GOT3 (cell line): ENCODE results near the gene CELSR1.

Experiments
- DNase-seq: peaks from one replicate; lab custom pipeline; 2025; ENCODE audit warnings: mixed read lengths; lab: John Stamatoyannopoulos, UW

The CELSR1 gene

GRCh38 chr22:46537225-46537945, at the start of gene CELSR1:
TSS of gene CELSR1 (minus strand) at chr22:46537620. CDS start at chr22:46537170, 450 bp downstream.
- DNase-seq = no peak

- DNase-seq = no peak
These were observed 49.6 kb upstream of the CELSR1 start for GRCh38 chr22:46587061-46587460.

GRCh38 chr22:46586531-46587011, 49.2 kb upstream of the CELSR1 start:
- DNase-seq = no peak

- DNase-seq = no peak
These were observed 48.7 kb upstream of the CELSR1 start for GRCh38 chr22:46586123-46586519.

GRCh38 chr22:46585340-46586122, 48.1 kb upstream of the CELSR1 start:
- DNase-seq = no peak

GRCh38 chr22:46584081-46584921, 46.9 kb upstream of the CELSR1 start:
- no peak for DNase-seq

GRCh38 chr22:46583571-46583970, 46.2 kb upstream of the CELSR1 start:
- no peak for DNase-seq

- no peak for DNase-seq
These were observed 45.0 kb upstream of the CELSR1 start for GRCh38 chr22:46582281-46582933.

- no peak for DNase-seq
These were observed 44.3 kb upstream of the CELSR1 start for GRCh38 chr22:46581538-46582244.

GRCh38 chr22:46580940-46581537, 43.6 kb upstream of the CELSR1 start:
- DNase-seq = no peak

GRCh38 chr22:46579751-46580449, 42.5 kb upstream of the CELSR1 start:
- no peak for DNase-seq

- no peak for DNase-seq
These were observed 41.6 kb upstream of the CELSR1 start for GRCh38 chr22:46578824-46579561.

GRCh38 chr22:46578251-46578823, 40.9 kb upstream of the CELSR1 start:
- no peak for DNase-seq

GRCh38 chr22:46577368-46578249, 40.2 kb upstream of the CELSR1 start:
- no peak for DNase-seq

GRCh38 chr22:46576556-46577367, 39.3 kb upstream of the CELSR1 start:
- DNase-seq = no peak

GRCh38 chr22:46575911-46576555, 38.6 kb upstream of the CELSR1 start:
- no peak for DNase-seq
